Neural progenitor cell (in vitro differentiated cells): ENCODE measurements around the gene RRH. TPM values are rescaled to one million over a fixed set of nuclear protein-coding genes. Genes with fewer than 3 reads are reported as not detected.
A peak's percentile ranks its signal among the peaks of the same experiment; 100 is the strongest.
"Not testable (repeated sequence)": the region's sequence is repeated elsewhere in the genome, so short reads cannot be mapped to it uniquely, and the experiment has no call there.

Source experiments
- DNase-seq: peaks from one replicate; pipeline ENCODE4 v3.0.0-alpha.2; 2016; ENCODE audit warnings: low spot score
- H2AFZ ChIP-seq: fragments of 200-600 bp; sonication (generic); replicated peaks from 2 replicates; pipeline ENCODE4 v1.6.1; 2016; ENCODE audit warnings: antibody characterized with exemption
- H3F3A ChIP-seq: fragments of 200-600 bp; sonication (generic); 2 replicates; pipeline ENCODE4 v1.6.1; 2016; ENCODE audit warnings: antibody characterized with exemption, low read depth
- H3K27ac ChIP-seq: fragments of 200-600 bp; sonication (generic); 2 replicates; pipeline ENCODE4 v1.5.1; 2016; ENCODE audit warnings: mild to moderate bottlenecking
- H3K27me3 ChIP-seq: fragments of 200-600 bp; sonication (generic); 2 replicates; pipeline ENCODE4 v1.6.1; 2016; ENCODE audit warnings: mild to moderate bottlenecking, moderate library complexity
- H3K36me3 ChIP-seq: fragments of 200-600 bp; sonication (generic); 2 replicates; pipeline ENCODE4 v1.5.1; 2016
- H3K4me1 ChIP-seq: fragments of 200-600 bp; sonication (generic); 2 replicates; pipeline ENCODE4 v1.6.1; 2016; ENCODE audit warnings: mixed run types
- H3K4me2 ChIP-seq: fragments of 200-600 bp; sonication (generic); 2 replicates; pipeline ENCODE4 v1.6.1; 2016
- H3K4me3 ChIP-seq: fragments of 200-600 bp; sonication (generic); 2 replicates; pipeline ENCODE4 v1.5.1; 2016
- H3K79me2 ChIP-seq: fragments of 200-600 bp; sonication (generic); 2 replicates; pipeline ENCODE4 v1.6.1; 2016; ENCODE audit warnings: low read depth
- H3K9ac ChIP-seq: fragments of 200-600 bp; sonication (generic); 2 replicates; pipeline ENCODE4 v1.6.1; 2016
- H3K9me3 ChIP-seq: fragments of 200-600 bp; sonication (generic); 2 replicates; pipeline ENCODE4 v1.5.1; 2016; ENCODE audit warnings: low read depth
- H4K20me1 ChIP-seq: fragments of 200-600 bp; sonication (generic); 2 replicates; pipeline ENCODE4 v1.6.1; 2016; ENCODE audit warnings: low read depth
- H3K27ac Mint-ChIP-seq: 3 replicates; pipeline ENCODE4 v1.8.0; 2021; ENCODE audit warnings: mixed read lengths
- H3K27me3 Mint-ChIP-seq: 2 replicates; pipeline ENCODE4 v1.8.0; 2022; ENCODE audit warnings: low read depth, mild to moderate bottlenecking, inconsistent platforms, moderate library complexity, mixed read lengths; ENCODE audit not compliant: insufficient read depth
- H3K36me3 Mint-ChIP-seq: 3 replicates; pipeline ENCODE4 v1.8.0; 2021; ENCODE audit warnings: mixed read lengths
- H3K4me1 Mint-ChIP-seq: 3 replicates; pipeline ENCODE4 v1.8.0; 2021; ENCODE audit warnings: mixed read lengths
- H3K4me3 Mint-ChIP-seq: 3 replicates; pipeline ENCODE4 v1.8.0; 2021; ENCODE audit warnings: mild to moderate bottlenecking, moderate library complexity, mixed read lengths
- H3K9me3 Mint-ChIP-seq: 3 replicates; pipeline ENCODE4 v1.8.0; 2020; ENCODE audit warnings: mixed read lengths
- EZH2 ChIP-seq: fragments of 200-600 bp; sonication (generic); IDR thresholded peaks from 2 replicates; pipeline ENCODE4 v1.6.1; 2017; ENCODE audit warnings: antibody characterized with exemption, mild to moderate bottlenecking, moderate library complexity
- EZH2phosphoT487 ChIP-seq: fragments of 200-600 bp; sonication (generic); IDR thresholded peaks from 2 replicates; pipeline ENCODE4 v1.6.1; 2017; ENCODE audit warnings: antibody characterized with exemption
- total RNA-seq: library from RNA; depleted of rRNA; stranded (reverse); fragments of >200 nt; gene quantifications from 2 replicates; pipeline ENCODE4 v1.2.3, GENCODE V29; 2015; ENCODE audit warnings: low replicate concordance
- TF ChIP-seq, protein P1 (sequence below): fragments of 200-600 bp; sonication (generic); IDR thresholded peaks from 2 replicates; pipeline ENCODE4 v1.5.1; 2017; ENCODE audit warnings: antibody characterized with exemption, mild to moderate bottlenecking

RRH gene
- total RNA-seq, 1 donor from 2014 or later, result not detected

DNA sequence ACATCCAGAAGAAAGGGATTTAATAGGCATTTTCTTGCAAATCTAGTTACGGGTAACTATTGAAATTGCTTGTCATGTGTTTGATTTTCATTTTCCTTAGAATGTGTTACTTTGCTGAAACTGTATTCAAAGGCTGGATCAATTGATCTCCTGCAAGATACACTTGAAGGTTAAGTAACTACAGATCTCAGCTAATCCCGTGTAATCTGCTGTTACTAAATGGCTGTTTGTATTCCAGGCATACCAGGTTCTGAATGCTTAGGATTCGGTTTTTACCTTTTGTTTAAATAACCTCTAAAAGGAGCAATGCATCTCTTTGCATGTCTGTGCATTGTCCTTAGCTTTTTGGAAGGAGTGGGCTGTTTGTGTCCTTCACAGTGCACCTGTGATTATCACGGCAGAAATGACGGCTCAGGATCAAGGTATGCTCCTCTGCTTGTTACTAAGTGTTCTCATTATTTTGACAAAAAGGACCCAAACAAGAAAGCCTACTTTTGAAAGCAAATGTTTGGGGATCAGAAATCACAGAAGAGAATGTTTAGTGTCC lies 20.2 kb downstream of the RRH start, which contains the start of gene LRIT3:
Gene LRIT3, plus strand, starts transcription at position 212 of the 547 bp plus-strand sequence. Its CDS starts 95 bp downstream, at position 307.
- peak; percentile 45 for DNase-seq
- peak within 1 kb of the TSS; percentile 34 for H2AFZ ChIP-seq
- no peak within 1 kb of the TSS for H3K4me3 ChIP-seq
- Mint-ChIP-seq H3K4me3 (no peak within 1 kb of the TSS), H3K36me3 (no peaks in the 10 kb centered on the region), H3K9me3 (no peaks in the 10 kb centered on the region), H3K27me3 (no peaks in the 10 kb centered on the region), H3K27ac (no peak within 1 kb of the TSS), H3K4me1 (peaks cover 18% of the 10 kb centered on the region)
- no peak for TF ChIP-seq EZH2phosphoT487
- no peak for TF ChIP-seq EZH2
- TF ChIP-seq, protein P1, sequence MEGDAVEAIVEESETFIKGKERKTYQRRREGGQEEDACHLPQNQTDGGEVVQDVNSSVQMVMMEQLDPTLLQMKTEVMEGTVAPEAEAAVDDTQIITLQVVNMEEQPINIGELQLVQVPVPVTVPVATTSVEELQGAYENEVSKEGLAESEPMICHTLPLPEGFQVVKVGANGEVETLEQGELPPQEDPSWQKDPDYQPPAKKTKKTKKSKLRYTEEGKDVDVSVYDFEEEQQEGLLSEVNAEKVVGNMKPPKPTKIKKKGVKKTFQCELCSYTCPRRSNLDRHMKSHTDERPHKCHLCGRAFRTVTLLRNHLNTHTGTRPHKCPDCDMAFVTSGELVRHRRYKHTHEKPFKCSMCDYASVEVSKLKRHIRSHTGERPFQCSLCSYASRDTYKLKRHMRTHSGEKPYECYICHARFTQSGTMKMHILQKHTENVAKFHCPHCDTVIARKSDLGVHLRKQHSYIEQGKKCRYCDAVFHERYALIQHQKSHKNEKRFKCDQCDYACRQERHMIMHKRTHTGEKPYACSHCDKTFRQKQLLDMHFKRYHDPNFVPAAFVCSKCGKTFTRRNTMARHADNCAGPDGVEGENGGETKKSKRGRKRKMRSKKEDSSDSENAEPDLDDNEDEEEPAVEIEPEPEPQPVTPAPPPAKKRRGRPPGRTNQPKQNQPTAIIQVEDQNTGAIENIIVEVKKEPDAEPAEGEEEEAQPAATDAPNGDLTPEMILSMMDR, result no peak
- peaks cover 27% of the 10 kb centered on the region for H3K4me1 ChIP-seq
- H3K9me3 ChIP-seq, result no peaks in the 10 kb centered on the region
- H3K79me2 ChIP-seq, result no peaks in the 10 kb centered on the region
- H3K27ac ChIP-seq, result no peak within 1 kb of the TSS
- no peak within 1 kb of the TSS for H3K9ac ChIP-seq
- H3K36me3 ChIP-seq, result no peaks in the 10 kb centered on the region
- H3K27me3 ChIP-seq, result no peaks in the 10 kb centered on the region
- no peaks in the 10 kb centered on the region for H4K20me1 ChIP-seq
- H3K4me2 ChIP-seq, result peak within 1 kb of the TSS; percentile 4
- peaks cover 2% of the 10 kb centered on the region for H3F3A ChIP-seq

DNA sequence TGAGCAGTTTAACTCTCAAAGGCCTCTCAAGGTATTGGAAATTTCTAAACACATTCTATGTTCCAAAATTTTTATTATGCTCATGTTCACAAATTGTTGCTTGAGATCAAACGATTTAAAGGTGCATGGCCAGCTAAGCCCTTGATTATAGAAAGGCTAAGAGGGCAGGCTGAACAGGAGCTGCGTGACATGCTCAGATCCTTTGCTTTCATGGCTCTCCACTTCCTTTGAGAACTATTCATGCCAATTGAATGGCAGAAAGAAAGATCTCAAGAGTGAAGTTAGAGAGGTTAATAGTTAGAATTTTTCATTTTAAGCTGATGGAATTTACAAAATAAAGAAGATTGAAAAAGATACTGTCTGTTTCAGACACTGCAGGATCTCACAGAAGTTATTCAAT lies 20.7 kb downstream of the RRH start:
- Mint-ChIP-seq H3K4me3 (no peak overlapping the region), H3K27ac (no peak overlapping the region), H3K4me1 (peaks cover 18% of the 10 kb centered on the region), H3K27me3 (no peaks in the 10 kb centered on the region), H3K9me3 (no peaks in the 10 kb centered on the region), H3K36me3 (no peaks in the 10 kb centered on the region)
- Histone ChIP-seq H2AFZ (peak overlapping the region; percentile 34), H3K9ac (no peak overlapping the region), H3F3A (peaks cover 2% of the 10 kb centered on the region), H4K20me1 (no peaks in the 10 kb centered on the region), H3K4me3 (no peak overlapping the region), H3K27me3 (no peaks in the 10 kb centered on the region), H3K79me2 (no peaks in the 10 kb centered on the region), H3K4me2 (peak overlapping the region; percentile 4), H3K27ac (no peak overlapping the region), H3K36me3 (no peaks in the 10 kb centered on the region), H3K9me3 (no peaks in the 10 kb centered on the region), H3K4me1 (peaks cover 27% of the 10 kb centered on the region)
- TF ChIP-seq, protein P1, result no peak
- TF ChIP-seq EZH2phosphoT487 (no peak), EZH2 (no peak)
- DNase-seq, result peak; percentile 23

DNA sequence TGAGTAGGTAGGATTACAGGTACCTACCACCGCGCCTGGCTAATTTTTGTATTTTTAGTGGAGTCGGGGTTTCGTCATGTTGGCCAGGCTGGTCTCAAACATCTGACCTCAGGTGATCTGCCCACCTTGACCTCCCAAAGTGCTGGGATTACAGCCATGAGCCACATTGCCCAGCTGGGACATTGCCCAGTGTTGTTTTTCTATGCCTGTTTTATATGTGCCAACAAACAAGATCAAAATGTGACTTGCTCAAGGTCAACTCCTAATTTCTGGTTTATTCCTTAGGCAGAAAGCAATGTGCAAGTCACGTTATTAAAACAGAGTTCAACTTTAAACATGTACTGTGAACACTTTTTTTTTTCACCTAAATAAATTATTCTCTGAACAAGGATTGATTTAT lies 22.8 kb downstream of the RRH start:
- H3K79me2 ChIP-seq, result no peaks in the 10 kb centered on the region
- no peaks in the 10 kb centered on the region for H4K20me1 ChIP-seq
- no peak overlapping the region for H2AFZ ChIP-seq
- H3K9me3 ChIP-seq, result no peaks in the 10 kb centered on the region
- TF ChIP-seq EZH2 (no peak), EZH2phosphoT487 (no peak)
- TF ChIP-seq, protein P1, result no peak
- H3K9ac ChIP-seq, result no peak overlapping the region
- H3K4me1 ChIP-seq, result peaks cover 27% of the 10 kb centered on the region
- H3K27ac ChIP-seq, result no peak overlapping the region
- H3K36me3 Mint-ChIP-seq, result no peaks in the 10 kb centered on the region
- H3K4me1 Mint-ChIP-seq, result peaks cover 18% of the 10 kb centered on the region
- H3K4me2 ChIP-seq, result no peak overlapping the region
- H3K4me3 ChIP-seq, result no peak overlapping the region
- H3K27ac Mint-ChIP-seq, result no peak overlapping the region
- no peak overlapping the region for H3K4me3 Mint-ChIP-seq
- no peaks in the 10 kb centered on the region for H3K27me3 ChIP-seq
- no peaks in the 10 kb centered on the region for H3K27me3 Mint-ChIP-seq
- DNase-seq, result no peak
- peaks cover 2% of the 10 kb centered on the region for H3F3A ChIP-seq
- no peaks in the 10 kb centered on the region for H3K36me3 ChIP-seq
- peaks cover 4% of the 10 kb centered on the region for H3K9me3 Mint-ChIP-seq

DNA sequence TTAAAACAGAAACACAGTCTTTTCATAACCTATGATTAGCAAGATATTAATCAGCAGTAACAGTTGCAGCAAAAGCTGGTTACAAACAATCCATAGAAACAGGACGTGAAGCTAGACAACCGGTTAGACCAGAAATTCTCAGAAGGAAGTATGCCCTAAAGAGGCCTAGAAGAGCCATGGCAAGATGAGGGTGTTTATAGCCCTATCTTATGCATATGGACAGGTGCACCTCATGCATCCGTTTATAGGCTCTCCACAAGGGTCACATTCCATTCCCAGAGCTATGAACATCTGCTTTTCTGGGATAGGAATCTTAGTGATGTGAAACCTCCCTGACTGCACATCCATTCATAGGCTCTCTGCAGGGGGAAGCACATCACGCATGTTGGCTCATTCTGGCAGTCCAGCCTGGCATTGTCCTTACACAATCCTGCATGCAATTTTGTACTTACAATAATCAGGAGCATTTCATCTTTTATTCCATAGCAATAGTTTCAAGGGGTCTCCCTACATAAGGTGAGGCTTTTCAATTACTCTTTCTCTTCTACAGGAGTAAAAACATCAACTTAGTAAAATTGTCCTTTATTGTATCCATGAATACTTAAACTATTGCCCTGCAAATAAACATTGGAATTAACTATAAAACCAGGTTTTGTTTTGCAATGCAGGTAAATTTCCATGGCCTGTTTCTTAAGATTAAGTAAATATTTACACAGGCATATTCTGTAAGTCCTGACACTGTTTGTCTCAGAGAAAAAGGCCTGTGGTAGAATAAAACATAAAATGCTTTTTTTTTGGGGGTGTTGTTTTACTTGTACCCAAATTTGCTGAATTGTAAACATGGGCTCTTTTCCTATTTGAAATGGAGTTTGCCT lies 31.9 kb downstream of the RRH start:
- H3K27me3 ChIP-seq, H3K36me3 Mint-ChIP-seq, H3K27ac ChIP-seq, DNase-seq, H3K79me2 ChIP-seq, H3K4me1 ChIP-seq, H3F3A ChIP-seq, H3K4me2 ChIP-seq, H3K27me3 Mint-ChIP-seq, H3K4me3 Mint-ChIP-seq, H3K9ac ChIP-seq, H3K4me3 ChIP-seq, H3K9me3 ChIP-seq, H2AFZ ChIP-seq, H4K20me1 ChIP-seq, H3K36me3 ChIP-seq, H3K4me1 Mint-ChIP-seq, H3K27ac Mint-ChIP-seq: not testable (repeated sequence)
- H3K9me3 Mint-ChIP-seq, result peaks cover 17% of the 10 kb centered on the region
